Activated T-cell treated with anti-CD3 and anti-CD28 coated beads, Interleukin-2, amount 50 U/mL, for 48 hours (primary cell): ENCODE measurements around the gene TBX1.

Source experiments
- DNase-seq, 2 experiments: peaks; one replicate each; pipeline ENCODE4 v3.0.0-alpha.2; 2020

The TBX1 gene

DNA sequence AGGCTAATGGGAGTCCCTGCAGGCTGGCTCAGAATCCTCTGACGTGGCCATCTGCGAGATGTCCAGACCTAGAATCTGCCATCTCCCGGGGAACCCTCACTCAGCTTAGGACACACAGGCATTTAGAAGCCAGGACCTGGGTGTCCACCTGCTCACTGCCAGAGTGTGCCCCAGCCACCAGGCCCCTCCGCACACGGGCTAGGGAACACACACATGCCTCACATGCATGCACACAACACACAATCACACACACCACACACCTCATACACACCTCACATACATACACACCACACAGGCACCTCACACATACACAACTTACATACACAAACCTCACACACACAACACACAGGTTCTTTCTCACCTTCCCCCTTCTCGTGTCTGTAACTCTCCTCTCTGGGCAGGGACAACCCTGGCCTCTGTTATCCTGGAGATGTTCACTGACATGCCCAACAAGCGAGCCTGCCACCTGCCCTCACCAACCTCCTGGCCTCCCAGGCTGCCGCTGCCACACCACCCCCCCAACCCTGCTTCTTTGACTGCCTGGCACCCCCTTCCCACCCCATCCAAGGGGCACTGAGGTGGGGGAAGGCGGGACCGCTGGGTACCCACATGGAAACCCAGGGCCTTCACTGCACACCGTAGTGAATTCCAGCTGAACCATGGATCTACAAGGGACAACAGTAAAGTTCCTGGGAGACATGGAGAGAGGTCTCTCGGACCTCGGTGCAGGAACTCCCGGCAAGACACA, 56.0 kb downstream of the TBX1 start:
- no peak for DNase-seq
